GM18861 (cell line): ENCODE data around the gene GGTA1.
A peak's percentile ranks its signal among the peaks of the same experiment; 100 is the strongest.

Experiments
- ATAC-seq: cut with Tn5 transposase; IDR thresholded peaks from one replicate; pipeline ENCODE4 v1.9.1; 2021; ENCODE audit not compliant: unreplicated experiment

GGTA1 gene

GRCh38 chr9:121500165-121500478, 478 bp upstream of the GGTA1 start:
- no peak for ATAC-seq

DNA sequence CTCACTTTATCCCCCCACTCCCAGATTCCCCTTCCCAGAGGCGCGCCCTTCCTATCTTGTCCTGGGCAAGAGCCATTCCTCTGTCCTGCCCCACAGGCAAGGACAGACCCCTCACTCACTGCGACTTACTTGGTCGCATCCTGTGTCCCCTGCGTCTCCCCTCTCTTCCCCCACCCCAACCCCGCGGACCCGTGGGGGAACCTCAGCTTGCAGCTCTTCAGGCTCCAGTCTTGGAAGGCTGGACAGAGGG, 542 bp downstream of the GGTA1 start:
- no peak for ATAC-seq

DNA sequence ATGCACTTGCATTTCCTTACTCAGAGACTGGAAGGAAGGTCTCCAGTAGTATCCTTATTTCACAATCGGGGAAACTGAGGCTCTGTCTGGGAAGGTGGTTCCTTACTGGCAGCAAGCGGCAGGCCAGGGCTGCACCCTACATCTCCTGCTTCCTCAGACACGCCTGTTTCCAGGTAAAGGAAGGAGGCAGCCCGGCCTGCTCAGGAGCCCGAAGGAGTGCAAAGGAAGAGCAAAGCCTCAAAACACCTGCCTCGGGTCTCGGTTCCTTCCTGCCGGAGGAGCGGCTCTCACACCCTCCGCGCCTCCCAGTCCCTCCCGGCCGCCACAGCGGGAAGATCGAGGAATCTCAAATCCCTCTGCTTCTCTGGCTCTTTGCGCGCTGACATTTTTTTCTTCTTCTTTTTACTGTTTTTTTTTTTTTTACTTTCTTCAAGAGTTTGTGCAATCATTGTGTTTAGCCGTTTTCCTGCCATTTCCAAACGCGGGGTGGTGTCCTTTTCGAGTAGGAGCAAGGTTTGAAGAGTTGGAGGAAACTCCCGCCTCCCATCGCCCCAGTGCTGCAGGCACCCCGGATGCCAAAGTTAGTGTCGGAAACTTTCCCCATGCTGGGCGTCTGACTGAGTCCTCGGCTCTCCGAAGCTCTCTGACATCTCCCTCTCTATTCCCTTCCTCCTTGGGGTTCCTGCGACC, 1.0 kb downstream of the GGTA1 start:
- ATAC-seq, result no peak

DNA sequence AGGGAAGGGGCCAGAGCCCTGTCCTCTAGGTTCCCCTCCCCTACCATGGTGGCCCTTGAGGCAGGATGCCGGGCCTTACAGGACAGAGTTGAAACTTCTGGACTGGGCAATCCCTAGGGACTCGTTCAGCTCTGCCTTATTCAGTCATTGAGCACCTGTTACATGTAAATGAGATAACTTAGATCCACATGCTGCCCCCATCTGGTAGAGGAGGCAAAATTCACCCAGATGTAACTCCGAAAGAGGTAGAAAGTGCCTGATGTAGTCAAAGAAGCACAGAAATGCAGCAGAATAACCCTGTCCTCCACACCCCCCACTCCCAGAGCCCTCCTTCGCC, 1.5 kb downstream of the GGTA1 start:
- peak; percentile 78 for ATAC-seq

- ATAC-seq, result no peak
Measured at GRCh38 chr9:121495976-121496375, 3.7 kb downstream of the GGTA1 start.

DNA sequence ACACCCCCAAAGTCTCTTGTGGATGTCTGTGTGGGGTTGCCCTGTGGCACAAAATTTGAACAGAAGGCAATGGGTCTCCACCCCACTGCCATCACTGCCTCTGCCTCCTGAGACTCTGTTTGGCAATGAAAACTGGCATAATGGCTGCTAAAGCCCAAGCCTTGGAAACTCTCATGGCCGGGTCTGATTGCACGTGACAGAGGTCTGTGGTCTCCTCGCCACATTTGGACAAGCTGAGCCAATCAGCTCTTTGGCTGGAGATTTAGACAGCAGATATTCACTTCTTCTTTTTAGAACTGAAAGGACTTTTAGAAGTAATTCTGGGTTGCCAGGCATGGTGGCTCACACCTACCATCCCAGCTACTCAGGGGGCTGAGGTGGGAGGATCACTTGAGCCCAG, 5.5 kb downstream of the GGTA1 start:
- no peak for ATAC-seq

GRCh38 chr9:121491111-121491510, 8.5 kb downstream of the GGTA1 start:
- ATAC-seq, result no peak

GRCh38 chr9:121489344-121489743, 10.3 kb downstream of the GGTA1 start:
- no peak for ATAC-seq

DNA sequence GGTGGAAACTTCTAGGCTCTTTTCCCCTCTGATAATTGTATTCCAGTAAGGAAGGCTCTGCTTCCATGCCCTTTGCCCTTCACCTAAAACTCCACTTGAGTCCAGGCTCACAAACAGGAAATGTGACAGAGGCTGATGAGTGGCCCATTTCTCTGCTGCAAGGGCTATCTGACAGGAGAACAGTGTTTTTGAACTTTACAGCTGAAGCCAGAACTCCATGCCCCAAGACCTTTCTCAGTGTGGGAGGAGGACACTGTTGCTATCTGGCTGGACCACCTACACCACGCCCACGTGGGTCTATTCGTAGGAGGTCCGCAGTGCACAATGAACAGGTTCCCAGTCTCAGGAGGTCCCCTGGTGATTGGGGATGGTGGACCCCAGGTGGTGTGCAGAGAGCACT, 13.6 kb downstream of the GGTA1 start:
- ATAC-seq, result no peak

DNA sequence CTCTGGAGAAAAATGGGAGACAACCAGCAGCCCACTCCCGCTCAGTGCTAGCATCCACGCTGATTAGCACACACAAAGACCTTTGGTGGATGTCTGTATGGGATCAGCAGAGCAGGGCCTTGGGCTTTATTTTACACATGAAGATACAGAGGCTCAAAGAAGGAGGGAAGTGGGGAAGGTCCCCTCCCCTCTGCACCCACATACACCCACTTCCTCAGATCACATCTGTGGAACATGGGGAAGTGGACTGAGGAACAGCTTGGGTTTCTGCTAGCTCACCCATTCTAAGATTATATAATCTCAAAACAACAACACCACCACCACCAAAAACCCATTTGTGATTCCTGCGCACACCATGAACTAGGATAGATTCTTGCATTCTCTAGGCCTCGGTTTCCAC, 14.0 kb downstream of the GGTA1 start:
- no peak for ATAC-seq

DNA sequence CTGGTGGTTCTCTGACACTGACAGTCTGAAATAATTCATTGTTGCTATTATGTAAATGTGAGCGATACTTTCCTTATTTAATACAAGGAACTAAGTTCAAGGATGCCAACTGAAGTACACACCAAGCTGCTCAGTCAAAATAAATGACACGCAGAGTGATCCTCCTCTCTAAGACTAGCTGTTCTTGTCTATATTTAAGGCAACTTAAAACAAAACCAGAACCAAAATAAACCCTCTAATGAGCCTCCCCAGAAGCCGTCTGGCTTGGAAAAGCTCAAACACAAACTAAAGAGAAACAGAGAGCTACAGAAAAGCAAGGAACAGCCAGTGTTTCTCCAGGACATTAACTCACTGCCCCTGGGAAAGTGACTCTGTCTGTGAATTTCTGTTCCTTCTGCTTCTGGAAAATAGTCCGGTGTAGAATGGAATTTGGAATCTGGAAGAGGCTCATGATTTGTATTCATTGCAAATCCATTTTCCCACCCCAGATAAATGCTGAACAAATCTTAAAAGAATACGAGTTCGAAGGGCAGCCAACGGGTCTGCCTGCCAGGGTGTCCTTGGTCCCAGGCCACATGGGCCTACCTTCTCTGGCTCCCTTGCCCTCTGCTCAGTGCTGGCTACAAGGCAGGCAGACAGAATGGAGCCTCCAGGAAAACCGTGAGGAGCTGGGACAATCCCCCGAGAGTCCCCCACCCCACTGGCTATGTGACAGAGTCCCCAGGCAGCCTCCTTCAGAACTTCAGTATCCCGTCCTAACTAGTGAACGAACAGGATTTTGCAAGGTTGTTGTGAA, 14.8 kb downstream of the GGTA1 start:
- ATAC-seq, result no peak

- ATAC-seq, result no peak
Measured at GRCh38 chr9:121483473-121484031, 16.1 kb downstream of the GGTA1 start.

DNA sequence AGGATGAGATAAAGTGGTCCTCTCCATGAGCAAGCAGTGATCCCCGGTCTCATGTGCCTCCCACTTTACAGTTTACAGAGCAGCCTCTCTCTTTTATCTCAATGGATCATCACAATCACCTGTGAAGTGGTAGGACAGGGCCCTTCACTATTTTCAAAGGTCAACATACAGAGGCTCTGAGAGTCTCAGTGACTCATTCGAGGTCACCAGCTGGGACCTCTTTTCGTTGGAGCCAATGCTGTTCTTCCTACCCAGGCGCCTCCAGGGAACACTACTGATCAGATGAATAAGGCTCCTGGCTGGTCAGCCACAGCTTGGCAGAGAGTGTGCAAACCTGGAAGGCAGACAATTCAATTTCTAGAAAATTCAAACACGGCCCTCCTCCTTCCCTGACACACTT, 16.6 kb downstream of the GGTA1 start:
- no peak for ATAC-seq

DNA sequence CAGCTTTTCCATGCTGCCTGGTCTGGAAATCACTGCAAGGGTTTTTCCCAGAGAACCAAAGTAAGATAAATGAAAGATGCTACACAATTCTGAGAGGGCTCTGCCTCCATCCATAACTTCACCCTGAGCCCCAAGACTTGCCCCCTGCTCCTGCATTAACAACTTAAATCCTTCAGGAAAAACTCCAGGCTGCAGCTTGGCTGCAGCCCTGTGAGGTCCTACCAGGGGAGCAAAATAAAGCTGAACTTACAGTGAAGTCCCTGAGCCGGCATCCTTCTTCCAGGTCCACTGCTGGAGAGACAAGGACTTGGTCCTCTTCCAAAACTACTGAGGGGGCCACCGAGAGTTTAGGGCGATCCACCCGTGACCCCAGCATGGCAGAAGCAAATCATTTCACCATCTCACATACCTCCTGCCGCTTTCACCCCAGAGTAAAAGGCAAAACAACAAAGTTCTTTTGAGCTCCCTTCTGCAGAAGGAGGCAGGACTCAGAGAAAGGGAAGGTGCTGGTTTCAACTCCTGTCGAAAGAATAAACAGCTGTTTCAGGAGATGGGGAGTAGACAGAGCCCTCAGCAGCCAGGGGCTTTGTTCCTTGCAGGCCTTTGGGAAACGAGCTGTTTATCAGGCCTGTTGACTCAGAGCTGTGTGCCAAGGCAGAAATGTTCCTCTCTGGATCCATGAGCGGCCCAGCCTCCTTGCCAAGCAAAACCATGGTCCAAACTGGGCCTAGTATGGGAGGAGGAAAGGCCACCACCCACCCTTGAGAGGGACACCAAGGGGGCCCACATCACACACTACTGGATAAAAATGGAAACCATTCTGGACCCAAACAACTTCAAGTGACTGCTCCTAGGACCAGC, 20.6 kb downstream of the GGTA1 start:
- ATAC-seq, result no peak

DNA sequence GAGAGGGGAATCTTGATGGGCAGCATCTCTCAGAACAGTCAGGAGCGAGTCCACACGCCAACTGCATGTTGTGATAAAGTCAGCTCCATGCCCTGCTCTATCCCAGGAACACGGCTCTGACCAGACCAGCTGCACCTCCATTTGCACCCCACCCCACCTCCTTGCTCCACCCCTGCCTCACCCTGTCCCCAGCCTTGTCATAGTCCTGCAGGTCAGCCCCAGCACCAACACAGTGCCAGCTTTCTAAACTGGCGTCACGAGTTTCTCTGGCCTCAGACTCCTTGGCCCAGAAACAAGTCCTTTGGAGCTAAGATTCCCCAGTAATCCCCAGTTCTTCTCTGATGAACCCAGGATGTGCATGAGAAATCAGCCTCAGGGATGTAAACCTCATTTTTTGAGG, 23.5 kb downstream of the GGTA1 start:
- no peak for ATAC-seq

DNA sequence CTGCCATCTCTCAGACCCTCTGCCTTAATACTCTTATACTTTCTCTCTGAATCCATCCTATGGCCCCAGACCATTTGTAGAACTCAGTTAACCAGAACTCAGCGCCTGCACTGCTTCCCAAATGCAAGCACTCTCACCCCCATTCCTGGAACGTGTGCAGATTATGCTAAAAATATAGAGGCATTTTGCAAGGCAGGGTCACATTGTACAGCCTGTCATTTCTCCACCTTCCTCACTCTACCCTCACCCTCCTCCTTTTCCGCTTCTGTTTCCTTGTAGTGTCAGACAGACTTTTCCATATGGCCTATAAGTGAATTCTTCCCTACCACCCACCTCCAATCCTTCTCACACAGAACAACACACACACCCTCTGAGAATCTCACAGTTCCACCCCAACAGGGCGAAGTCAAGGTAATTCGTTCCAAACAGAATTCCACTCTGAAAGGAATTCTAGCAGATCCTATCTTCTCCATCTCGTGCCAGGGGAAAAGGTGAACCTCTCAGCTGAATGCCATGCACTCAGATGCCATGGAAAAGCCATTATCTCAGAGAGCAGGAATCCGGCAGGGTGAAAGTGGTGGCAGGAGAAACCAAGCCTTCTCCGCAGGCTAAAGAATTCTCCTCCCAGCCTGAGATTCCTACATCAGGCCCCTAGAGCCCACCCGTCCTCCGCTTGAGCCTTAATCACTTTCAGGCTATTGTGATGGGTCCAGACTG, 25.3 kb downstream of the GGTA1 start:
- ATAC-seq, result no peak

DNA sequence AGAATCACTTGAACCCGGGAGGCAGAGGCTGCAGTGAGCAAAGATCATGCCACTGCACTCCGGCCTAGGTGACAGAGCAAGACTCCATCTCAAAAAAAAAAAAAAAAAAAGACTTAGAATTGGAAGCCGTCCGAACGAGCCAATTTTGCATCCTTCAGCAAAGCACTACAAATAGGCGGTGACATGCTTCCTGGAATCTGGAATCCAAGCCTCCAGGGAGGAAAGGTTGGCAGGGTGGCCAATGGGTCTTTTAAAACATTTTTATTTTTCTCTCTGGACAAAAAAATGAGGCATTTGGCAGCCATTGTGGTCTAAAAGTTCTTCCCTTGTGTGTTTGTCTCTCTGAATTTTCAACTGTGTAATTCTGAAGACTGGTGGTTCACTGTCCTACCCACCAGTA, 26.4 kb downstream of the GGTA1 start:
- ATAC-seq, result no peak

- no peak for ATAC-seq
Measured at GRCh38 chr9:121472446-121472845, 27.2 kb downstream of the GGTA1 start.

DNA sequence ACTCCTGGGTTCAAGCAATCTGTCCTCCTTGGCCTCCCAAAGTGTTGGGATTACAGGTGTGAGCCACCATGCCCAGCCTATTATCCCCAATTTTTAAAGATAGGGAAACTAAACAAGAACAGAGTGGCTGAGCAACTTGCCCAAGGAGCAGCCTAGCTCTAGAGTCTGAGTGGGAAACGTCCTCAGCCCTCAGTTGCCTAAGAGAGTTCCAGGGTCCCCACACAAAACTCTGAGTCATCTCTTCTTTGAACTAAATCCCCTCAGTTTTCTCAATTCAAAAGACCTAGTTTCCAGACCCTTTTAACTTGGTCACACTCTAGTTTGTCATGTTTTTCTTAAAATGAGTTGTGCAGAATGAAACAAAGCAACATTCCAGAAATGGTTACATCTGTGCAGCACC, 33.5 kb downstream of the GGTA1 start:
- ATAC-seq, result no peak

DNA sequence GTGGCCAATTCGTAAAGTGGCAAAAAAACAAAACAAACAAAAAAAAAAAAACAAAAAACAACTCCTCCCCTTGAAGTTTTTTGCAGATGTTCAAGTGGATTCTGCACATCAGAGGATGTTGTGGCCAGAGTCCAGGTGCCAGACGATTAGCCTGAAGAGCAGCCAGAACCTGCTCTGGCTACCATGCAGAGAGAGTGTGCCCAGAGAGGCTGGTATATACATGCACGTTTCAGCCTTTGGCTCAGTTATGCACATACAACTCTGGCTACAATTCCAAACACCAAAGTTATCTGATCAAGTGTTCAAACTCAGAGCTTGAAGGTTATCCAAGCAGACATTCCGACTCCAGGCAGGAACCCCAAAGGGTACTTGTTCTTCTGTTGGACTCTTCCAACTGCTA, 34.7 kb downstream of the GGTA1 start:
- no peak for ATAC-seq

GRCh38 chr9:121463026-121463807, 36.4 kb downstream of the GGTA1 start:
- ATAC-seq, result no peak
